CD4-positive, alpha-beta T cell treated with Interleukin-17A for 1 hour (primary cell): ENCODE results near the gene HBQ1.
"Not testable (repeated sequence)": the region's sequence is repeated elsewhere in the genome, so short reads cannot be mapped to it uniquely, and the experiment has no call there.

ENCODE experiments used
- DNase-seq: peaks from one replicate; pipeline ENCODE4 v3.0.0-alpha.2; 2020

Gene HBQ1

DNA sequence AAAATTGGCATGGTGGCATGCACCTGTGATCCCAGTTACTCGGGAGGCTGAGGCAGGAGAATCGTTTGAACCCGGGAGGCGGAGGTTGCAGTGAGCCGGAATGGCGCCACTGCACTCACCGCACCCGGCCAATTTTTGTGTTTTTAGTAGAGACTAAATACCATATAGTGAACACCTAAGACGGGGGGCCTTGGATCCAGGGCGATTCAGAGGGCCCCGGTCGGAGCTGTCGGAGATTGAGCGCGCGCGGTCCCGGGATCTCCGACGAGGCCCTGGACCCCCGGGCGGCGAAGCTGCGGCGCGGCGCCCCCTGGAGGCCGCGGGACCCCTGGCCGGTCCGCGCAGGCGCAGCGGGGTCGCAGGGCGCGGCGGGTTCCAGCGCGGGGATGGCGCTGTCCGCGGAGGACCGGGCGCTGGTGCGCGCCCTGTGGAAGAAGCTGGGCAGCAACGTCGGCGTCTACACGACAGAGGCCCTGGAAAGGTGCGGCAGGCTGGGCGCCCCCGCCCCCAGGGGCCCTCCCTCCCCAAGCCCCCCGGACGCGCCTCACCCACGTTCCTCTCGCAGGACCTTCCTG is at the start of gene HBQ1:
Gene HBQ1 (plus strand): TSS at position 359 of the 575 bp plus-strand sequence. CDS start 28 bp downstream, at position 387.
- DNase-seq = no peak

DNA sequence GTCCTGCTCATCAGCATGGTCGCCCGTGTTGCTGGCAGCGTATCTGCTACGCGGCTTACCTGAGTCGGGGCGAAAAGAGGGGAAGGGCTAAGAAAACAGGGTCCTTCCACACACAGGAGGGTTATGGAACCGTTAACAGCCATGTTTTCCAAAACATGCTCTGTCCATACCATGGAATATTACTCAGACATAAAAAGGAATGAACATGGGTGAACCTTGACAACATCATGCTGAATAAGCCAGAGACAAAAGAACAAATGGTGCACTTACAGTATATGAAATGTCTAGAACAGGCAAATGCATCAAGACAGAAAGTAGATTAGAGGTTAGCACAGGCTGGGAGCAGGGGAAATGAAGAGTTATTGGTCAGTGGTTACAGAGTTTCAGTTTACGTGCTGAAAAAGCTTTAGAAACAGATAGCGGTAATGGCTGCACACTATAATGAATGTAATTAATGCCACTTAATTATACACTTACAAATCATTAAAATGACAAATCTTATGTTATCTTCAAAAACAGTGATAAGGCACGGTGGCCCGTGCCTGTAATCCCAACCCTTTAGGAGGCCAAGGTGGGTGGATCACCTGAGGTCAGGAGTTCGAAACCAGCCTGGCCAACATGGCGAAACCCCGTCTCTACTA is 49.6 kb upstream of the HBQ1 start:
- no peak for DNase-seq

DNA sequence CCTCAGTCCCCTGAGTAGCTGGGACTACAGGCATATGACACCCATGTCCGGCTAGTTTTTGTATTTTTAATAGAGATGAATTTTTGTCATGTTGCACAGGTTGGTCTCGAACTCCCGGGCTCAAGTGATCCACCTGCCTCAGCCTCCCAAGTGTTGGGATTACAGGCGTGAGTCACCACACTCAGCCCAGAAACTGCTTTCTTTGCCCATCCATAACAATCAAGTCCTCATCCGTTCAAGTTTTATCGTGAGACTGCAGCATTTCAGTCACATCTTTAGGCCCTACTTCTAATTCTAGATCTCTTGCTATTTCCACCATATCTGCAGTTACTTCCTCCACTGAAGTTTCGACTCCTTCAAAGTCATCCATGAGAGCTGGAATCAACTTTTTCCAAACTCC is 48.1 kb upstream of the HBQ1 start:
- no peak for DNase-seq

DNA sequence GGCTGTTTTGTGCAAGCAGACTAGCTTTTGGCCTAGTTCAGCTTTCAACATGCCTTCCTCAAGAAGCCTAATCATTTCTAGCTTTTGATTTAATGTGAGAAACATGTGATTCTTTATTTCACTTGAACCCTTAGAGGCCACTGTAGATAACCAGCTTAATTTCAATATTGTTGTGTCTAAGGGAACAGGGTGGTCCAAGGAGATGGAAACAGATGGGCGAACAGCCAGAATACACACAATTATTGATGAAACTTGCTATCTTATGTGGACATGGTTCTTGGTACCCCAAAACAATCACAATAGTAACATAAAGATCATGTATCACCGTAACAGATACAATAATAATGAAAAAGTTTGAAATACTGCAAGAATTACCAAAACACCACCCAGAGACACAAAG is 46.5 kb upstream of the HBQ1 start:
- DNase-seq = no peak

DNA sequence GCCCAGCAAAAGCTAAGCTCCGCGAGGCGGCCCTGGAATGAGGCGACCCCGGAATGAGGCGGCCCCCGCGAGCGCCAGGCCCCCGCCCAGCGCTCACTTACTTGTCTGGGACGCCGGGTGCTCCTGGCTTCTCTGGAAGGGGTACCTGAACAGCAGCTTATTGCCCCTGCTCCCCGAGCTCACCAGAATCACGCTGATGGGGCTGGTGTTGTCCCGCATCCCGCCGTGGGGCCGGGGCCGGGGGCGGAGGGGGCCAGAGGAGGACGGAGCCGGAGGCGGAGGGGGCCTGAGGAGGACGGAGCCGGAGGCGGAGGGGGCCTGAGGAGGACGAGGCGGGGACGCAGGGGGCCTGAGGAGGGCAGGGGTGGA is 42.2 kb upstream of the HBQ1 start:
- DNase-seq = peak; percentile 21

DNA sequence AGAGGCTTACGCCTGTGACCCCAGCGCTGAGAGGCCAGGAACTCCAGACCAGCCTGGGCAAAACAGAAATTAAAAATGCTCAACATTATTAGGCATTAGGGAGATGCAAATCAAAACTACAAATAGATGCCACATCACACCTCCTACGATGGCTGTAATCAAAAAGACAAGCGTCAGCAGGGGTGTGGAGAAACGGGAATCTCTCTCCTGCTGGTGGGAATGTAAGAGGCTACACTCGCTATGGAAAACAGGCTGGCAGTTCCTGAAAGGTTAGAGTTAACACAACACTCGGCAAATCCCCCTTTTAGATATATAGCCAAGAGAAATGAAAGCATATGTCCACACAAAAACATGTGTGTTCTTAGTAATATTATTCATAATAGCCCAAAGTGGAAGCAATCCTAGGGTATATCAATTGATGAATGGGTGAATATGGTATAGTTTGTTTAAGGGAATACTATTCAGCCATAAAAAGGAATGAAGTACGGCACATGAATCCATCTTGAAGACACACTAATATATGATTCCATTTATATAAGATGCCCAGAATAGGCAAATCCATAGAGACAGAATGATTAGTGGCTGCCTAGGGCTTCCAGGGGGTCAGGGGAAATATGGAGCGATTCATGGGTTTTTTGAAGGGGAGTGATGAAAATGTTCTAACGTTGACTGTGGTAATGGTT is 39.9 kb upstream of the HBQ1 start:
- no peak for DNase-seq

DNA sequence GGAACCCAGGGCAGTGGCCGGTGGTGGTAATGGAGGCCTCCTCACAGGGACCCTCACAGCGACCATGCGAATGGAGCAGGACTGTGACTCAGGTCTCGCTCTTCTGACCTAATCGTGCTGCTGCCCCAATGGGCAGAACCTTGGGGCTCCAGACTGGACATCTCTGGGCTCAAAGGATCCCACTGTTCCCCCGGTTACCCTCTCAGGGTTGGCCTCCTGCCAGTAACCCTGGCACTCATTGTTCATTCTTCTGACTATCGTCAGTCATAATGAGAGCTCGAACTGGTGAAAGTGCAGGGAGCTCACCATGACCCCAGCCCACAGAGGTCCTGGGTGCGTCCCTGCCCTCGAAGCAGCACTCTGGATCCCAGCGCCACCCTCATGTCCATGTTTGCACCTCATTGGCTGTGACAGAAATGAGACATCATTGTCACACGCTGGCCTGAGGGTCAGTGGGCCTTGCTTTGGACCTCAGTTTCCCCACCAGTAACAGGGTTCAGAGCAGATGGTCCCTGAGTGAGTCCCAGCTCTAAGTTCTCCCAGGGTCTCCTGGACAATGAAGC is 37.8 kb upstream of the HBQ1 start:
- no peak for DNase-seq

DNA sequence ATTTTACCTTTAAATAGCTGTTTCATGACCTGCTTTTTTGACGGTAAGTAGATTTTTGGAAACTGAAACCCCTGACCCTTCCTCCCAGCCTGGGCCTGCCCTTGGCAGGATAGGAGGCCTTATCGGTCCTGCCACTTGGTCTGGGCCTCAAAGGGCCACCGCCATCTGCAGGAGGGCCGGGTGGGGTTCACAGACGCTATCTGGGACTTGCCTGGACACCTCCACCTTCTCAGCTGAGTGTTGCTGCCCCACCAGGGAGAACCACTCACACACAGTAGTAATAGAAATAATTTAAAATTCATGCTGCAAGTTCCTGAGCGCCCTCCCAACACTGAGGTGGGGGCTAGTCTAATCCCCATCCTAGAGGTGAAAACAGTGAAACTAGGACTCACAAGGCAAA is 37.2 kb upstream of the HBQ1 start:
- DNase-seq = no peak

DNA sequence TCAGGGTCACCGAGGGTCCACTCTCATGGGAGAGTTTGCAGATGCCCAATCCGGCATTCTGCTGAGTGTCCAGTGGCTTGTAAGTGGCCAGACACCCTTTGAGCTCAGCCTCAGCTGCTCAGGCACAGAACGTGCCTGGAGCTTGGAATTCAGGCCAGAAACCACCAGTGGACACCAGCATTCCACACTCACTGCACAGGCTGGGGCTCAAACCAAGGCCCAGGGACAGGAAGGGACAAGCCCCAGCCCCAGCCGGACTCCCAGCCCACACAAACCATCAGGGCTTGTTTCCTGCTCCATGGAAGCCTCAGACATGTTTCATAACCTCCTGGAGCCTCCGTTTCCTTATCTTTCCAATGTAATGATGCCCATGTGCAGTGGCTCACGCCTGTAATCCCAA is 36.8 kb upstream of the HBQ1 start:
- DNase-seq = no peak

DNA sequence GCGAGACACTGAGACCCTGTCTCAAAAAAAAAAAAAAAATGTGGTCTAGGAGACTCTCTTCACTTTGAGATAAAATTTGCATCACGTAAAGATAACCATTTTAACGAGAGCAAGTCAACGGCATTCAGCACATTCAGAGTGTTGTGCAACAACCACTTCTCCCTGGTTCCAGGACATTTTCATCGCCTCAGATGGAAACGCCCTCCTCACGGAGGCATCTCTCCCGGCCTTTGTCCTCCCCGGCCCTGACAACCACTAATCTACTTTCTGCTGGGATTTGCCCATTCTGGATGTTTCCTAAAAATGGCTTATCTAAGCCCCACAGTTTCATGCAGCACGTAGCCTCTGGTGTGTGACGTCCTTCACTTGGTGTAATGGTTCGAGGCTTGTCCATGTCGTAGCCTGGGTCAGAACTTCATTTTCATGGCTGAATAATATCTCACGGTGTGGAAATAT is 35.4 kb upstream of the HBQ1 start:
- no peak for DNase-seq

DNA sequence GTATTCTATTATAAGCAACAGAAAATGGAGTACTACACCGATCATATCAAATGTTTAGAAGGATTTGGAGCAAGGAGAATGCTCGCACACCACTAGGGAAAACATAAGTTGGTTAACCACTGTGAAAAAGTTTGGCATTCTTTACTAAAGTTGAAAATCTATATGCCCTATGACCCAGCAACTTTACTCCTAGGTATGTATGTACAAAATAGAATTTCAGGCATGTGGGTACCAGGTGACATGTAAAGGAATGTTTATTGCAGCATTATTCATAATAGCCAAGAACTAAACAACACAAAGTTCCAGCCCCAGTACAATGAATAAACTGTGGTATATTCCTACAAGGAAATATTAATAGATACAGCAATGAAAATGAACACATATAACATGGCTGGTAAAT is 33.6 kb upstream of the HBQ1 start:
- DNase-seq = no peak

DNA sequence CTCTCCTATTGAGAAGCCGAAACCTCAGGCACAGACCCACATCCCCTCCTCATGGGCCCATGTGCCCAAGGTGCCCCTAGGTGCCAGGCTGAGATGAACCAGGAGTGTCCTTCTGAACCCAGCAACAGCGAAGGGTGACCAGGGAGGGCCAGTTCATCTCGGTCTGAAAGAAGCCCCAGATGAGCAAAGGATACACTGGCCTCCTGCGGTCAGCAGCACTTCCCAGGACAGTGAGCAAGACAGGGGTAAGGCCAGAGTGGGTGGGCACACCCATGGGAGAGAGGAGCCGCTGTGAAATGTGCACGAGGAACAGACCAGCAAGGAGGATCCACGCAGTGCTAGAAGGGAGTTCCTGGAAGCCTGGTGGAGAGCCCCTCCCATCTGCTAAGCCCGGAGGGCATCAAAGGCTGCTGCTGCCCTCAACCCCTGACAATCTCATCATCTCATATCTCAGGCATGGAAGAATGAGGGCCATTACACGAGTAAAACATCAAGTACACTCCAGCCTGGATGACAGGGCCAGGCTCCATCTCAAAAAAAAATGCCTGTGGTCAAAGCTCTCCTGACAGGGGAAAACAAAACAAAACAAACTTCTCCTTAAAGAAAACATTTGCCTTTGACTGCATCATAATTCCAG is 31.1 kb upstream of the HBQ1 start:
- no peak for DNase-seq

DNA sequence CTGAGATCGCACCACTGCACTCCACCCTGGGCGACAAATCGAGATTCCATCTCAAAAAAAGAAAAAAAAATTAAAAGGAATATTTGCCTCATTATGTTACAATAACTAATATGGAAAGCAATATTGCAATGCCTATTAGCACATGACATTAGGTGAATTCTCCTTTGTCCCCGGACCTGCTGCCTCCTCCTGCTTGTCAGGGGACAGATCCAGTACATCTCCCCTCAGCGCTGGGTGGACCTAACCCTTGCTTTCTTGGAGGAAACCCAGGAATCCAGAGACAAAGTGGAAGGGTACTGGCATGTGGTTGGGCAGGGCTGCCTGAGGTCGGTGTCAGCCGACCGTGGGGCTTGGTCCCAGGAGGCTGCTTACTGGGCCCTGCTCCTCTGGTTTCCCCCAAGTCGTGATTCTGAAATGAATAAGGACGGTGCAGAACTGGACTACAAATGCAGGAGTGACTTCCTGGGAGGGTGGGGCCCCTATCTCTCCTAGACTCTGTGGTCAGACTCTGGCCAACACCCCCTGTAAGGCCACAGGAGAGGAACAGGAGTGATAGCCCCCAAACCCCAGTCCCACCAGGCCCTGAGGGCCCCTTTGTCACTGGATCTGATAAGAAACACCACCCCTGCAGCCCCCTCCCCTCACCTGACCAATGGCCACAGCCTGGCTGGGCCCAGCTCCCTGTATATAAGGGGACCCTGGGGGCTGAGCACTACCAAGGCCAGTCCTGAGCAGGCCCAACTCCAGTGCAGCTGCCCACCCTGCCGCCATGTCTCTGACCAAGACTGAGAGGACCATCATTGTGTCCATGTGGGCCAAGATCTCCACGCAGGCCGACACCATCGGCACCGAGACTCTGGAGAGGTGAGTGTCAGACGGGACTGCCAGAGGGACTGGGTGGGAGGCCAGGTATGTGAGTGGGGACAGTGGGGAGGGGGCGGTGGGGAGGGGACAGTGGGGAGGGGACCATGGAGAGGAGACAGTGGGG is 27.8 kb upstream of the HBQ1 start, which contains the start of gene HBZ:
Gene HBZ (plus strand): TSS at position 504 of the 988 bp plus-strand sequence. CDS start 266 bp downstream, at position 770.
- DNase-seq = no peak

DNA sequence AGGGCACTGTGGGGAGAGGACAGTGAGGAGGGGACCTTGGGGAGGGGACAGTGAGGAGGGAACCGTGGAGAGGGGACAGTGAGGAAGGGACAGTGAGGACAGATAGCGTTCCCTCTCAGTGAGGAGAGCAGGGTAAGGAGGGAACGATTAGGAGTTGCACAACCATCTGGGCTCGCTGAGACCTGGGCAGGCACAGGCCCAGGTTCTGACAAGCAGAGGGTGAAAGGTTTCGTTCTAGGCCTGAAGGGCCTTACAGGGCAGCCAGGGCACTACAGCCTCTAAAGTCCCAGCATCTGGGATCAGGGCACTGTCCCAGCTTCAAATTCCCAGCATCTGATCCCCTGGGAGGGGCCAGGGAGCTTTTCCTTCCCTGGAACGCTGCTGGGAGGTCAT is 27.1 kb upstream of the HBQ1 start:
- not testable (repeated sequence) for DNase-seq

DNA sequence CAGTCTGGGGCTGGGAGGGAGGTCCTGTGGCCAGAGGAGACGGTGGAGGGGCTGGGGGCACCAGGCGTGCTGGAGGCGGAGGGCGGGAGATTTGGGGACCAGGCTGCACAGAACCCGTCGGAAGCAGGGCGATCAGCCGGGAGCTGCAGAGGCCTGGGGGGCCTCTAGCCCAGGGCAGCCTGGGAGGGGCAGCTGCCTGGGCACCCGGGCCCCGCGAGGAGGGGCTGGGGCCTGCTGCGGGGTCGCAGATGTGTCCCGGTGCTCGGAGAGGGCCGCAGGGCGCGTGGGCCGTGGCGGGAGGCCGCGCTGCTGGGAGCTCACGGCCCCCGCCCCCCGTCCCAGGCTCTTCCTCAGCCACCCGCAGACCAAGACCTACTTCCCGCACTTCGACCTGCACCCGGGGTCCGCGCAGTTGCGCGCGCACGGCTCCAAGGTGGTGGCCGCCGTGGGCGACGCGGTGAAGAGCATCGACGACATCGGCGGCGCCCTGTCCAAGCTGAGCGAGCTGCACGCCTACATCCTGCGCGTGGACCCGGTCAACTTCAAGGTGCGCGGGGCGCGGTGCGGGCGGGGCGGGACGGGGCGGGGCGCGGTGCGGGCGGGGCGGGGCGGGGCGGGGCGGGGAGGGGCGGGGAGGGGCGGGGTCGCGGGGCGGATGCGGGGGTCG is 26.6 kb upstream of the HBQ1 start:
- DNase-seq = not testable (repeated sequence)

DNA sequence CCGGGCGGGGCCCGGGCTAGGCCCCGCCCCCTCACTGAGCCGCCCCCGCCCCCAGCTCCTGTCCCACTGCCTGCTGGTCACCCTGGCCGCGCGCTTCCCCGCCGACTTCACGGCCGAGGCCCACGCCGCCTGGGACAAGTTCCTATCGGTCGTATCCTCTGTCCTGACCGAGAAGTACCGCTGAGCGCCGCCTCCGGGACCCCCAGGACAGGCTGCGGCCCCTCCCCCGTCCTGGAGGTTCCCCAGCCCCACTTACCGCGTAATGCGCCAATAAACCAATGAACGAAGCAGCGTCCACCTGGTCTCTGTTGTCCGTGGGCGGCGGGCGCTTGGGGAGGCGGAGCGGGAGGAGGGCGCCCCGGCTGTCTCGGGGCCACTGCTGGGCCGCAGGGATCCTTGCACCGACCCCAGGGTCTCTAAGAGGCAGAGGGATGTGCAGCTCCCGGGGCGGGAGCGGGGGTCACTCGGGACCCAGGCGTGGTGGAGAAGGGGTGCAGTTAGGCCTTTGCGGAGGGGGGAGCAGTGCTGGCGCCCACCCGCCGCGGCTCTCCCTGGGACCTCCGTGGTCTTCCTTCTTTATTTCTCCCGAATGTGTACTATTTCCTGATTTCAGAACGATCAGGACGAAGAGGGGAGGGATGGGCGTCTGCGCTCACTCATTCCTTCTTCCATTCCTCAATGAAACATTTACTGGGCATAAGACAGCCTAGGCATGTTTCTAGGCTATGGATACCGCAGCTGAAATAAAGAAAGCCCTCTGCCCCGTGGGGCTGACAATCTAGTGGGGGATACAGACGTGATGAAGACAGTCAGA is 25.8 kb upstream of the HBQ1 start:
- DNase-seq = no peak

DNA sequence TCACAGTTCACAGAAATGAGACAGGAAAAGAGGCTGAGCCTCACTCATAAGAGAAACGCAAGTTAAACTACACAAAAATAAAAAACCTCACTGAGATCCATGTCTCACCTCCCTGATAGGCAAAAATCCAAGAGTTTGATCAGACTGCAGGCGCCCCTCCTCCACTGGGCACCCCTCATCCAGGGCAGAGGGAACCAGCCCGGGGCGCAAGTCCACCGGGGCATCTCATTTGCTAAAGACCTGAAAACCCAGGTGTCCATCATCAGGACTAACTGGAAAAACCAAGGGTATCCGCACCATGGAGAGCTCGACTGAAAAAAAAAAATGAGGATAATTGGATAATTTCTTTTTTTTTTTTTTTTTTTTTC is 25.2 kb upstream of the HBQ1 start:
- no peak for DNase-seq

DNA sequence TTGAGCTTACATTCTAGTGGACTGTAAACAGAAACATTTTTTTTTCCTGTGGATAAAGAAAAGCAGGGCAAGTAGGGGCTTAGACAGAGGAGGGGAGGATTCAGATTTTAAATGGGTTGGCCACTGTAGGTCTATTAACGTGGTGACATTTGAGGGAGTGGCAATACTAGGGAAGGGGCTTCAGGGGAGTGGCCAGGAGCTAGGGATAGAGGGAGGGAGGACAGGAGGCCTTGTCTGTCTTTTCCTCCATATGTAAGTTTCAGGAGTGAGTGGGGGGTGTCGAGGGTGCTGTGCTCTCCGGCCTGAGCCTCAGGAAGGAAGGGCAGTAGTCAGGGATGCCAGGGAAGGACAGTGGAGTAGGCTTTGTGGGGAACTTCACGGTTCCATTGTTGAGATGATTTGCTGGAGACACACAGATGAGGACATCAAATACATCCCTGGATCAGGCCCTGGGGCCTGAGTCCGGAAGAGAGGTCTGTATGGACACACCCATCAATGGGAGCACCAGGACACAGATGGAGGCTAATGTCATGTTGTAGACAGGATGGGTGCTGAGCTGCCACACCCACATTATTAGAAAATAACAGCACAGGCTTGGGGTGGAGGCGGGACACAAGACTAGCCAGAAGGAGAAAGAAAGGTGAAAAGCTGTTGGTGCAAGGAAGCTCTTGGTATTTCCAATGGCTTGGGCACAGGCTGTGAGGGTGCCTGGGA is 21.0 kb upstream of the HBQ1 start:
- no peak for DNase-seq

DNA sequence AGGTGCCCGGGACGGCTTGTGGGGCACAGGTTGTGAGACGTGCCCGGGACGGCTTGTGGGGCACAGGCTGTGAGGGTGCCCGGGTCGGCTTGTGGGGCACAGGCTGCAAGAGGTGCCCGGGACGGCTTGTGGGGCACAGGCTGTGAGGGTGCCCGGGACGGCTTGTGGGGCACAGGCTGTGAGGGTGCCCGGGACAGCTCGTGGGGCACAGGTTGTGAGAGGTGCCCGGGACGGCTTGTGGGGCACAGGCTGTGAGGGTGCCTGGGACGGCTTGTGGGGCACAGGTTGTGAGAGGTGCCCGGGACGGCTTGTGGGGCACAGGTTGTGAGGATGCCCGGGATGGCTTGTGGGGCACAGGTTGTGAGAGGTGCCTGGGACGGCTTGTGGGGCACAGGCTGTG is 20.0 kb upstream of the HBQ1 start:
- not testable (repeated sequence) for DNase-seq

DNA sequence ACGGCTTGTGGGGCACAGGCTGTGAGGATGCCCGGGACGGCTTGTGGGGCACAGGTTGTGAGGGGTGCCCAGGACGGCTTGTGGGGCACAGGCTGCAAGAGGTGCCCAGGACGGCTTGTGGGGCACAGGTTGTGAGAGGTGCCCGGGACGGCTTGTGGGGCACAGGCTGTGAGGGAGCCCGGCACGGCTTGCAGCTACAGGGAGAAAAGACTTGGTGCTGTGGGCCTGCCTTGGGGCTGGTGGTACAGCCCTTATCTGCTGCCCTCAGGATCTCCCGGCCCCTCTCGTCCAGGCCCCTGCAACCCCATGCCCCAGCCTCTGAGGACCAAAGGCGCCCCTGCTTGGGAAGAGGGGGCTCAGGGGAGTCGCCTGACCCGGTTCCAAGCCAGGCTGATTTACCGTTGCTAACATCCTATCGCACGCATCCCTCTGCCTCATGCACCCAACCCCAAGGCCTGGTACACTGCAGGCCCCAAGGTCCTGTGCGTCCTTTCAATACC is 19.5 kb upstream of the HBQ1 start:
- no peak for DNase-seq
